Stimulated activated CD4-positive, alpha-beta T cell treated with anti-CD3 and anti-CD28 coated beads, TNF-alpha, amount 100 ng/mL, for 24 hours (primary cell): ENCODE measurements around the gene BSND.
A peak's percentile ranks its signal among the peaks of the same experiment; 100 is the strongest.
"Not testable (repeated sequence)": the region's sequence is repeated elsewhere in the genome, so short reads cannot be mapped to it uniquely, and the experiment has no call there.

Experiments used
- DNase-seq, 3 experiments: peaks; one replicate each; pipeline ENCODE4 v3.0.0-alpha.2; 2020; ENCODE audit warnings: low read depth in 3 of 3

Gene BSND

DNA sequence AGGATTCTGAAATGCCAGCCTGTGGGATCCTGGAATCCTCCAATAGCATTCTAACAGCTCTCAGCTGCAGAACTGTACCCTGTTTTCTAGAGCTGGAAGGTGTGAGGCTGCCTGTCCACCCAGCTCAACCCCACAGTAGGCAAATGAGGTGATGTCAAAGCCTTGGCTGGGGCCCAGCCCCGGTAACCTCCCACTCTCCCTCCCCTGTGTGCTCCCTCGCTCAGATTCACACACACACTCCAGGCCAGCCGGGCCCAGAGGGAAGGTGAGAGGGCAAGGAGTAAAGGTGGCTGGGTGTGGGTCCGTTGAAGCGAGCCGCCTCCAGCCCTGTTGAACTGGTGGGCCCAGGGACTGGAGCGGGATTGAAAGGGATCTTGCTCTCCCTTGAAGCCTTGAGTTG, at the start of gene BSND:
Gene BSND (plus strand): TSS at position 257 of the 400 bp plus-strand sequence. CDS start 254 bp downstream, outside the sequence.
- DNase-seq, result no peak

DNA sequence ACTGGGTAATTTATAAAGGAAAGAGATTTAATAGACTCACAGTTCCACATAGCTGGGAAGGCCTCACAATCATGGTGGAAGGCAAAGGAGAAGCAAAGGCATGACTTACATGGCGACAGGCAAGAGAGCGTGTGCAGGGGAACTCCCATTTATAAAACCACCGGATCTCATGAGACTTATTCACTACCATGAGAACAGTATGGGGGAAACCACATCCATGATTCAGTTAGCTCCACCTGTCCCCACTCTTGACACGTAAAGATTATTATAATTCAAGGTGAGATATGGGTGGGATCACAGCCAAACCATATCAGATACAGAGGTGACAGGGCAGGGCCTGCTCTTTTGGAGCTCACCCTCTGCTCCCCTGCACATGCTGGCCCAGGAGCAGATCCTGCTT, 49.7 kb upstream of the BSND start:
- DNase-seq, result no peak

DNA sequence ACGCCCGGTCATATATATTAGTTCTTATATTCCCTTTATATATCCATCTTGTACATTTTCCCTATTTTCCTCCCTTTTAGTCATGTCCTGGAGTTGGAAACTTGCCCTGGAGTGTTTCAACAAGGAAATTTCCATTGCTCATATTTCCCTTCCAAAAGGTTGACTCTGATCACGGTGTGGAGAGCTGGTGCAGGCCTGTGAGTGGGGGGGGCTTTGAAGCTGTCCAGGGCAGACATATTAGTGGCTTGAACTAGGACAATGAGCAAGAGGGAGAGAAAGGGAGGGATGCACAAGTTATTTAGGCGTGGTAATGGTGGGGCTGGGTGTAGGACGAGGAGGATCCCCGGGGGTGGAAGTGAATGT, 48.7 kb upstream of the BSND start:
- no peak for DNase-seq

DNA sequence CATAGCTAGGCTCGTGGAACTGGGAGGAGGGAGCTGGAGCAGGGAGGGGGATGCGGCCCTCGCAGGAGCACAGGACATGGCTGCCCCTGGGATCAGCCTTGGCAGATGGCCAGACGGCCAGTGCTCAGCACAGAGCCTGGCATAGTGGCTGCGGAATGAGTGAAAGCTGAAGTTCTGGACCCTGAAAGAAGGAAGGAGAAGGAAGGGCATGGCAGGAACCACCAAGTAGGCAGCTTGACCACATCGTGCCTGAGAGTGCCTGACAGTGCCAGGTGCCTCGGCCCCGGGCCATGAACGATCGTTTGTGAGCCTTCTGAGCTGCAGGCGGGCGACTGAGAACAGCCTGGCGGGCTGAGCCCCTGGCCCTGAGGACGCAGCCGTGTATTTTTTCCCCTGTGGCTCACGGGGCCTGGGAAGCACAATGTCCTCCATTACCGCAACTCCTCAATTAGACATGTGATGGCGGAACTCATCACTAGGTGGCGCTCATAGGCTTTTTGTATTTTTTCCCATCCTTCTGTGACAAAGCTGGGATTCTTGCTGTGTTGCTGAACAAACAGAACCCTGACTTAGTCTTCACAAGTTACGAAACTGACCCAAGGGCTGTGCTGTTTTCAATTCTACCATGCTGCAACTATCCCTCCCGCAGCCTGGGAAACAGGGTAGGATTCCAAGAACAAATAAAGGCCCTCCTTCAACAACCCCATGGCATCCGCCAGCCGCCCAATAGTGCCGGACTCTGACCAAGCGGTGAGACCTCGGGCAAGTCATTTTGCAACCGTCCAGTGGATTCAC, 48.2 kb upstream of the BSND start:
- DNase-seq, result peak; percentile 12 to 50 (median 21)

DNA sequence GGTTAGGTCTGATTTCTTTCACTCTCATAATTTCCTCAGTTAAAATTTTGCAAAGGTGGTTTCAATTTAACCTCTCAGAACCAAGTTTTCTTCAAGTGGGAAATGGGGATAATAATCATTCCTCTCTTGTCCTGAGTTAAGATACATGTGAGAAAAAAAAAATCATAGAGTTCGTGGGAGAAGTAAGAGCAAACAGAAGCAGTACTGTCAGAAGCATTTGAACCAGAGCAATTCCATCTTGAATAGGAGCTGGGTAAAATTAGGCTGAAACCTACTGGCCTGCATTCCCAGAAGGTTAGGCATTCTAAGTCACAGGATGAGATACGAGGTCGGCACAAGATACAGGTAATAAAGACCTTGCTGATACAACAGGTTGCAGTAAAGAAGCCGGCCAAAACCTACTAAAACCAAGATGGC, 46.9 kb upstream of the BSND start:
- no peak for DNase-seq

DNA sequence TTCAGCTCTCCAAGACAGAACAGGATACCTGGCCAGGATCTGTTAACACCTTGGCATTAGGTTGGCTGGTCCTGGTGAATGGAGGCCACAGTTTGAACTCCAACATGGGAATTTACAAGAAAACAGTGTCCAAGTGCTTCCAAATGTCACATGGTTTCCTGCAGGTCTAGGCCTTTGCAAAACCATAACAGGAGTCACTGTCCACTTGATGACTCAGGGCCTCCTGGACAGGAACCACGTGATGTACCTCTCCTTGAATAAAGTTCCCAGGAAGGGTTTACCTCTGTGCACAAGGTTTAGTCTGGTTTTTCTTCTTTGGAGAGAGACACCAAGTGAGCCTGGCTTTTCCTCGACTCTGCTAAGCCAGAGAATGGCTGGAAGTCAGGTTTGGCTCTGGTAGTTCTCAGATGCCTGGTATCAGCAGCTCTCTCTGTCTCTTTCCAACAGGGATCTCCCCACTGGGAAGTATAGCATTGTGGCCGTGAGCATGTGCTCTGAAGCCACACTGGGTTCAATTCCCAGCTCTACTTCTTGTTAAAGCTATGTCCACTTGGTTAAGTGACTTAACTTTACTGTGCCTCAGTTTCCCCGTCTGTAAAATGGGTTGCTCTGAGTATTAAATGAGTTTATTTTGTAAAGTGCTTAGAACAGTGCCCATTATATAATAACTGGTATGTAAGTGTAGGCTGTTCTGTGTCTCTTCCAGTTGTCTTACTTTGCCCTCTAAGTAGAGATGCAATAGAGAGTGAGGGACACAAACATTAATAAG, 45.6 kb upstream of the BSND start:
- no peak for DNase-seq

DNA sequence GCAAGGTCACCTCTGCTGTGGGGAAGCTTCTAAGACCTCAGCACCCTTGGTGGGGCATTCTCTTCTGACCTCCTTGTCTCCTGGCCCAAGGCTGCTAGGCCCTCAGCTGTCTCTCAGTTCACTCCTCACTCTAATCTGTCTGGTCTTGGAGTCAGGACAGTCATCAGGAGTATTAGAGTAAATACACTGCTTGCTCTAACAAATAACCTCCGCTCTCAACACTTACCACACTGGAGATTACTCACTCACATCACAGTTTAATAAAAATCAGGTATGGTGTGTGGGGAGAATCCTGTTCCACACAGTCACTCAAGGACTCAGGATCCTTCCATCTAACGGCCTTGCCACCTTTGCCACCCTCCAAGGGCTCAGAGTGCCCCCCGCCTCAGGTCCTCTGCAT, 44.9 kb upstream of the BSND start:
- no peak for DNase-seq

DNA sequence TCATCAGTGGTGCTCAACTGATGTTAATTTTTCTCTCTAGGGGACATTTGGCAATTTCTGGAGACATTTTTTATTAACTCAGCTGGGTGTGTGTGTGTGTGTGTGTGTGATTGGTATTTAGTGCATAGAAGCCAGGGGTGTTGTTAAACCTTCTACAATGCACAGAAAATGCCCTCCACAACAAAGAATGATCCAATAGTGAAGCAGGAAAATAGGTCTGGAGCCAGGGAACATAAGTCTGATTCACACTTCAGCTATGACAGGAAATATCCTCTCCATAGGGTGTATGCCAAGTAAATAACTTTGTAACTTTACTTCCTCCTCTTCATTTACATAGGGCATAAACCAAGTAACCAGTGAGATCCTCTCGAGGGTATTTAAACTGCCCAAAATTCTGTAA, 43.4 kb upstream of the BSND start:
- no peak for DNase-seq

DNA sequence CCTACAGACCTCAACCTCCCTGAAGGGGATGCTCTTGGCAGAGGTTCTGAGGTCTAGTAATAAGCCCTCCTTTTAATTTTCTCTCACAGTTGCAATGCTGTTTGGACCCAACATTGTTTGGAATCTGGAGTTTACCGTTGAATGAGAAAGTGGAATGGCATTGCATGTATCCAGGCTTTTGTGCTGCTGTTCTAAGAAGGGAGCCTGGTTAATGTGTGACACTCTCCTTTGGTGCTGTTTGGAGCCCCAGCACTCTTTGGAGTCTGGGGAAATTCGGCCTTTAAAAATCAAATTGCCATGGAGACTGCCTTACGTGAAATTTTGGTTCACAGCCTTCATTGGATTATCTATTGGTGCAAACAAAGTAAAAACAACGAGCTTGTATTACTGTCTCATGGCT, 42.0 kb upstream of the BSND start:
- no peak for DNase-seq

DNA sequence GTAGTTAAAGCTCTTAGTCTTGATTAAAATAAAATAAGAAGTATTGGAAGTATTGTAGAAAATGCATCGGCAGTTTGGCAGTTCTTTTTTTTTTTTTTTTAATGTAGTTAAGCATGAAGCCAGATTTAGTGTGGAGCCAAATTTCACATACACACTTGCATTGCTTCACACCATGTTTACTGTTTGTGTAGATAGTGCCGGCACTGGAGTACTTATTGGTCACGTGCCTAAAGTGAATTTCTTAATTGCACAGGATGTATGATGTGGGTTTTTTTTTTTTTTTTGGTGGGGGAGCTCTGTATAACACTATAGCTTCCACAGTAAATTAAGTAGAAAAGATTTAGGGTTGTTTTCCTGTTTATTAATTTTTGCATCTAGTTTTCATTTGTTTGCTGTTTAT, 39.5 kb upstream of the BSND start:
- no peak for DNase-seq

DNA sequence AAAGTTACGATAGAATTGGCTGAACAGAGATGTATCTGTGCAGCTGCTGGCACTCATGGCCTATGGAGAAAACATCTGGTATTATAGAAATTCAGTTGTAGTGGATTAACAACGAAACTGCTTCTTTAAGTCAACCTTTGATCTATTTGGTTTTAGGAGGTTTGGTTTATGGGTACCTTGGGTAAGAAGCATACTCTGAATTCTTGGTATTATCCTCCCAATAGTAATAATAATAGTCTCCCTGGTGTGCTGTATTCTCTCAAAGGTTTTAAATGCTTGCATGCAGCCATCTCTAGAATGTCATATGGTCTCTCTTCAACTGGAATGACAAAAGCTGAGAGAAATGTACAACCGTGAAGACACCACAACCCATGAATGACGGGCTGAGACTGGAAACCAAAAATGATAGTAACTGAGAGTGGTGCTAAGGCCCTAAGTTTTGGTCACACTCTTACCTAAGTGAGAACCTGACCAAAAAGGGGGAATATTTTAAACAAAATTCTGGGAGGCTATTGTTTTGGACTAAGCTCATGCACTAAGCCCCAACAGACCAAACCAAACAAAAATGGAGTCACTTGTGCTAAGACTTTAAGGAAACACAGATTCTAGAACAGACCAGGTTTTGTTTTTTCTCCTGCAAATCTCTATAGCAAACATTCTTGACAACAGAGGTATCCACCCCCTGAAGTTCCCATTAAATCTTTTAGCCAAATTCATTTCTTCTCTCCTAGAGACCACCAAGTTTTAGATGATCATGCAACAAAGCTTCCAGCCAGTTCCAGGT, 35.9 kb upstream of the BSND start:
- DNase-seq, result no peak

DNA sequence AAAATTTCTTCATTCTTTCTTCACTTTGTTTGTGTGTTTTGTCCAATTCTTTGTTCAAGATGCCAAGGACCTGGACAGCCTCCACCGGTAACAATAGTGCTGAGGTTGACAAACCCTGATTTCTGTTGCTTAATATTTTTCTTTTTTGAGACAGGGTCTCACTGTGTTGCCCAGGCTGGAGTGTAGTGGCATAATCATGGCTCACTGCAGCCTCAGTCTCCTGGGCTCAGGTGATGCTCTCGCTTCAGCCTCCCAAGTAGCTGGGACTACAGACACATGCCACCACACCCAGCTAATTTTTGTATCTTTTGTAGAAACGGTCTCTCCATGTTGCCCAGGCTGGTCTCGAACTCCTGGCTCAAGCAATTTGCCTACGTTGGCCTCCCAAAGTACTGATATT, 34.9 kb upstream of the BSND start:
- DNase-seq, result not testable (repeated sequence)

DNA sequence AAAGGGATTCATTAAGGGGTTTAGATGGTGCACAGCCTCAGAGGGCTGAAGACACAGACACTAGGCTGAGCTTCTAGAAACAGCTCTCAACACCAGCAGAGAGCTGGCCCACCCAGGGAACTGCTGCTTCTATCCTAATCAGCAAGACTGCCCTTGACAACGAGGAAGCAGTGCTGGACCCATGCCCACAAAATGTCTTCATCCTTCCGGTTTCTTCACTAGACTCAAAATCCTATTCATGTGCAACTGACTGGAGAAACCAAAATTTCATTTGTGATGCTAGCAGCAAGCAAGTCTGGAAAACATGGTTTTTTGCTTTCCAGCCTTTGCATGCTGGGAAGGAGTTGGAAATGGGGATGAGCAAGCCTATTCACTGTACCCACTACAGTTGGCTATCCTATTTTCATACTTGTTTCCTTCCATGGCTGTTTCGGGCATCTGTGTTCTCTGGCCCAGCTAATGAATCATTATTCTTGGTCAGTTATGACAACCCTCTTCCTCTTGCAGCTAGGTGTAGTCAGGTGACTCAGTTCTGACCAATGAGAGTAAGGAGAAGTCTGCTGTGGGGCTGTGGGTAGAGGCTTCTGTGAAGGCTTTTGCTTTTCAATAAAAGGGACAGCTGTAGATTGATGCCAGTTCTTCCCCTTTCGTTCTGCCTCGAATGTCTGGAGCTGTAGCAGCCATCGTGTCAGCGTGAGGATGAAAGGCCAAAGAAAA, 33.0 kb upstream of the BSND start:
- no peak for DNase-seq

DNA sequence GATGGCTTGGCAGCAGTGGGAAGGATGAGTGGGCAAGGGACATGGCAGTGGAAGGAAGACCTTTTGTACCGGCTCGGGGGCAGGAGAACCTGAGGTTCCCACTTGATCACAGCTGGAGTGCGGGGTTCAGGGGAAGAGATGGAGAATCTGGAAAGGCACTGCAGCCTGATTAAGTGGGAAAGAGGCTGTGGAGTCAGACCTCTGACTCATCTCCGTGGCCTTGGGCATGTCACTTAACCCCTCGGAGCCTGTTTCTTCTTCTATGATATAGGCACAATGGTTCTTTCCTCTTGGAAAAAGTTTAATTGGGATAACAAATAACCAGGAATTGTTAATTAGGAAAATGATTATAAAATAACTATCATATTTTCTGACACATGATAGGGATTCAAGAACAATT, 31.4 kb upstream of the BSND start:
- DNase-seq, result no peak

DNA sequence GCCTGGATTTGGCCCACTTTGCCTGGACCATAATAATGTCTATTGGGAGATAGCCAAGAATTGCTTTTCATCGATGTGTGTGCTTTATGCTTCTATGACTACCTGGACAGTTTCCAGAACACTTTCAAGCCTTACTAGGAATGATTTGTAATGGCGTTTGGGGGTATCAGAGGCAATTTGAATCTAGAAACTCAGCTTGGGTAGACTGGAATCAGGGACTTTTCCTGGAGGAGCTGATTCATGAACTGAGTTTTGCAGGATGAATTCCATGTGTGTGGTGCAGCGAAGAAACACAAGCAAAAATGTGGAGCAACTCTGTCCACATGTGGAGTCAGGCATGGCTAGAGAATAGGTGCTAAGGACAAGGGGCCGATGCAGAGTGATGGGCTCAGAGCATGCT, 30.2 kb upstream of the BSND start:
- DNase-seq, result no peak

DNA sequence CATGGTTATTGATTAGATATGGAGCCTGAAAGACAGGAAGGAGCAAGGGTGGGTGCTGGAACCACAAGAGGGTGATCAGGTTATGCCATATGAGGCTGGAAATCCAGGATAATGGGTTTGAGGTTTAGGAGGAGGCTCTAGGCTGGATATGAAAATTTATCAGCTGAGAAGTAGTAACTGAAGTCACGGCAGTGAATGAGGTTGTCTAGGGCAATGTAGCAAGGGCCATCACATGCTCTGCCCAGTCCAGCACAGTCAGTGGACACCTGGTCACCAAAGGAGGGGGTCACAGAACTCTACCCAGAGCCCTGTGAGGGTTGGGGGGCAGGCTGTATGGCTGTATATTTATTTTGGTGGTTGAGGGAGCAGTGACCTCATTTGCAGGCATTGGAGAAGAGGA, 28.9 kb upstream of the BSND start:
- DNase-seq, result no peak

DNA sequence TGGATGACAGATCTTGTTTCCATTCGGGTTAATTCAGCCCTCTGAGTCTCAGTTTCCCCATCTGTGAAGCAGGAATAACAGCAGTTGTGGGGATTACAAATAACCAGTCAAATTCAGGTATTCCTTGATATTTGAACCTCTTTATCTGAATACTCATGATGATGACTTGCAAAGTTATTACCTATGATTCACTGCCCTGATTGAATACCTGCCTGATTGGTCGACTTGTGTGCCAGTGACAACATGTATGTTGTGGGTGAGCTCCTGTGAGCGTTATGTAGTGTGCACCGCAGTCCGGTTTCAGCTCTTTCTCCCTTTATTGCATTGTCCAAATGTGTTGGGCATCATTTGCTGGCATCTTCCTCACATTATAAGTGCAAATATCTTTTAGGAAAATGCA, 27.8 kb upstream of the BSND start:
- no peak for DNase-seq

DNA sequence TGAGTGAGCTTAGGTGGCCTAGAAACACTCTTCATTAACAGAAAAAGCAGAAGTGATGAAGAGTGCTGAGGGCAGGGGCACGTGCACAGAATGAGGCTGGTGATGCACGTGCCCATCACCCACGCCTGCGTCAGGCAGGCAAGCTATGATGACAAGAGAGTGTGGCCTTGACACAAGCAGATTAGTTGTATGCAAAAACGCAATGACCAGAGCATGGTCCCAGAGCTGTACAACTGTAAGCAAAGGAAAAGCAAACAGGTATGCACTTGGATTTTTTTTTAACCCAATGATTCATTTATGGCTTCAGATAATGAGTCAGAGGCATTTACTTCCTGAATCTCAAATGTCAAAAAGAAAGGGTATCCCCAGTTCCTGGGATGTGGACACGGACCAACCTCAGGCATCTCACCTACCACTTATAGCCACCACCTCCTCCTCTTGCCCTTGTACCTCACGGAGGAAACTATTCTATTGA, 27.4 kb upstream of the BSND start:
- DNase-seq, result no peak

DNA sequence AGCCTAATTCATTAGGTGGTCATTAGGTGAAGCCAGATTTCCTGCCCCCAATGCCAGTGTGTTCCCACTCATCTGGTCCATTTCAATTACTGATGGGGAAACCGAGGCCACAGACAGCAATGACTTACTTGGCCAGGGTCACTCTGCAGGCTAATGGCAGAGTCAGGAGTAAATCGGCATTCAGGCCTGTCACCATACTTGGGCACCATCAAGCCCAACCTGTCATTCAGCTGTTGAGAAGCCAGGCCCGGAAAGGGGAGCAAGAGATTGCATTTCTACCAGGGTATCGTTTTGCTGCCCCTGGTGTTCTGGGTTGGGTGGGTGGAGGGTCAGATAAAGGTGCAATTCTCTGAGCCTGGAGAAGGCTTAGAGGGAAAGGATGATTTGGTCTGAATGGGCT, 26.3 kb upstream of the BSND start:
- no peak for DNase-seq

DNA sequence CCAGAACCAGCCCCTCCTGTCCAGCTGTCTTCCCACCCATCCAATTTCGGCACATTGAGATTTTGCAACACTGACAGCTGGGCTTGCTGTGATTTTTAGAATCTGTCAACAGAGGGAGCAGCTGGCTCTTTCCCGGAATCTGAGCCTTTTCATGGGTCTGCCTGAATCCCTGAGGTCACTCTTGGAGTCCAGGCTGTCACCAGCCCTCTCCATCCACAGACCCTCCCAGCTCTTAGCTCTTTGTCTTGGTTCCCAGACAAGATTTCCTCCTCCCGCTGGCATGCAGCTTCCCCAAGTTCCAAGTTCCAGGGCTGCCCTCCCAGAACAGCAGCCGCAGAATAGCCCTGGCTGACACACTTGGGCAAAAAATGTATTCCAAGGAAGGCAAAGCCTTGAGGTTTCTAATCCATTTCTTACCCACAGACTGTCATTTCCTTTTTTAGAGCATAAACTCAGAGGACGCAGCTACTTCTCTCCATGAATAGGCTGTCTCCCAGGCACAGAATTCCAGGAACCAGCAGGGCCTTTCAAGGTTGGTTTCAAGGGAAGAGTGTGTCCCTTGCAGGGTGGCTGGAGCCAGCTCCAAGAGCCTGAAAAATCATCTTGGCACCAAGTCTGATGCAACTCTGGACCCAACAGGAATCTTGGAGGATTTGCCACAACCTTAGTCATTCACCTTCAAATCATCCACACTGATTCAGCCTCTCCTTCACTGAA, 25.4 kb upstream of the BSND start:
- DNase-seq, result no peak
